HG03103 (cell line): ENCODE data around the gene YDJC.
"Not testable (repeated sequence)": the region's sequence is repeated elsewhere in the genome, so short reads cannot be mapped to it uniquely, and the experiment has no call there.

ENCODE experiments used
- ATAC-seq: cut with Tn5 transposase; IDR thresholded peaks from one replicate; pipeline ENCODE4 v1.9.1; 2021; ENCODE audit warnings: low read depth; ENCODE audit not compliant: unreplicated experiment

Gene YDJC

DNA sequence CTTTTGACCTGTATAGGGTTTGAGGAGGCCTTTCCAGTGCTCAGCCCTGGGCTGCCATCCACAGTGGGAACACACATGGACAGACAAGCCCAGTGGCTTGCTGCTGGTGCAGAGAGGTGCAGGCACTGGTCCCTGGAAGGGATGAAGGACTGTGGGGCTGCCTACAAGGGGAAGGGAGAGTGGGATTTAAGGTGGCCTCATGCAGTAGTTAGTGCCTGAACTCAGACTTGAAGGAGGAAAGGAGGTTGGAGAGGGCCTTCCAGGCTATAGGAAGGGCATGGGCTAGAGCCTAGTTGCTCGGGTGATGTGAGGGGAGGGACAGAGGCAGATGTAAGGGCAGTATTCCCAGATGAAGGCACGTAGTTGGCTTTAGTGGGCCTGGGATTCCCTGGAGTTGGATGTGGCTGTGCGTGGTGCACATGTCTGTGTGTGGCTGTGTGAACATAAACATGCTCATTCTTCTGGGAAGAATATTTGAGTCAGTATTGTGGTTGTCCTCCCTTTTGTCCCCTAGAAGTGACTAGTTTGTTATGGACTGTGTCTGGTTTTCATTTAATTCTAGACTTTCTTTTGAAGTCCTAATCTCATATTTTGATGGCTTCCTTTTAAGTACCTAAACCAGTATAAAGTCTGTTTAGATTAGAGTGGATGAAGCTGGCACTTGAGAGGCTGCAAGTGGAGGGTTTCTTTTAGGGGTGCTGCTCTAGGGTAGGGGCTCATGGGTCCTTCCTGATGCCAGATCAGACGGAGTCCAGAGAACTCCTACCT, 18.4 kb downstream of the YDJC start:
- ATAC-seq = no peak

DNA sequence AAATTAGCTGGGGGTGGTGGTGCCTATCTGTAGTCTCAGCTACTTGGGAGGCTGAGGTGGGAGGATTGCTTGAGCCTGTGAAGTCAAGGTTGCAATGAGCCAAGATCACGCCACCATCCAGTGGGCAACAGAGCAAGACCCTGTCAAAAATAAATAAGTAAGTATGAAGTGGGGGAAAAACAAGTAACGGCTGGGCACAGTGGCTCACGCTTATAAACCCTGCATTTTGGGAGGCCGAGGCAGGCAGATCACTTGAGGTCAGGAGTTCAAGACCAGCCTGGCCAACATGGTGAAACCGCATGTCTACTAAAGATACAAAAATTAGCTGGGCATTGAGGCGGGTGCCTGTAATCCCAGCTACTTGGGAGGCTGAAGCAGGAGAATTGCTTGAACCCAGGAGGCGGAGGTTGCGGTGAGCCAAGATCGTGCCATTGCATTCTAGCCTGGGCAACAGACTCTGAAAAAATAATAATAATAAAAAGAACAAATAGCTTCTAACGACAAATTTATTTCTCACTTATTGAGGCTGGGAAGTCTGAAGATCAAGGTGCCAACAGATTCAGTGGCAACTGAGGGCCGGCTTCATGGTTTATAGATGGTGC, 20.2 kb downstream of the YDJC start:
- not testable (repeated sequence) for ATAC-seq

DNA sequence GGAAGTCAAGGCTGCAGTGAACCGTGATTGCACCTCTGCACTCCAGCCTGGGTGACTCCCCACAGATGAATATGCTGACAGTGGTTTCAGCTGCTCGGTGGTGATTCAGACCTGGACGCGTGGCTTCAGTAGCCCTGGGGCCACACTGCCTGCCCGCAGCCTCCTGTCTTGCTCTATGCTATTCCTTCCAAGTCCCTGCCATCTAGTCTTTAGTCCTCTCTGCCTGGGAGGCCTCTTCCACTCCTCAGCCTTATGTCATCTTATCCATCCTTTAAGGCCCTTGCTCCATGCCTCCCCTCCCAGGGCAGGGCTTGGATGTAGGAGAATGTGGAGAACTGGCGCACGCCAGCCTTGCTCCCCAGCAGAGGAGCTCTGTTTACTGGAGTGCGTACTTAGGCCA, 23.0 kb downstream of the YDJC start:
- ATAC-seq = no peak

DNA sequence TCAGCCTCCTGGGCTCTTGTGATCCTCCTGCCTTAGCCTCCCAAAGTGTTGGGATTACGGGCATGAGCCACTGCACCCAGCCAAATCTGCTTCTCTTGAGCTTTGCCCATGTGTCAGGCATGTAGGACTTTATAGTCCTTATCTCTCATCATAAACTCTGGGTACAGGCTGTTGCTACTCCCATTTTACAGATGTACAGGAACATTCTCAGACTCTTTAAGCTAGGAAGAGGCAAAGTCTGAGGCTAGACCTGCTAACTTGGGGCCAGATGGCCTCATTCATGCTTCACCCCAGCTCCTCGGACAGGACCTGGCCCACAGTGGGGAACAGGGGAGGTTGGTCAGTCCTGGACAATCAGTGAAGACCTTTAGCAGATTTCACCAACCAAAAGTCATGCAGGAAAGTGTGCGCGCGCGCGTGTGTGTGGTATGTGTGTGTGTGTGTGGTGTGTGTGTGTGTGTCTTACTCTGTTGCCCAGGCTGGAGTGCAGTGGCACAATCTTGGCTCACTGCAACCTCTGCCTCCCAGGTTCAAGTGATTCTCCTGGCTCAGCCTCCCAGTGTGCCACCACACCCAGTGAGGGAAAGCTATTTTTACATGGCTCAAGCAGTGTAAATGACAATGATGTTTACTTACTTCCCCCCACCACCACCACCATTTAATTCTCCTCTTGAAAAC, 23.8 kb downstream of the YDJC start:
- no peak for ATAC-seq

DNA sequence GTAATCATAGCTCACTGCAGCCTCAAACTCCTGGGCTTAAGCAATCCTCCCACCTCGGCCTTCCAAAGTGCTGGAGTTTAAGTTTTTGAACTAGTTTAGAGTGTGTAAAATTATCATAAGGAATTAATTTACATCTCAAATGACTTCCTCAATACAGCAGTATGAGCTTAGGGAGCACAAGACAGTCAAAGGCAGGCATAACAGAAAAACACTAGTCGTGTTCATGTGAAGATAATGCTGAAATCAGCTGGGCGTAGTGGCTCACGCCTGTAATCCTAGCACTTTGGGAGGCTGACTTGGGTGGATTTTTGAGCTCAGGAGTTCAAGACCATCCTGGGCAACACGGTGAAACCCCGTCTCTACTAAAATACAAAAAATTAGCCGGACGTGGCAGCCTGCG, 25.8 kb downstream of the YDJC start:
- ATAC-seq = no peak

DNA sequence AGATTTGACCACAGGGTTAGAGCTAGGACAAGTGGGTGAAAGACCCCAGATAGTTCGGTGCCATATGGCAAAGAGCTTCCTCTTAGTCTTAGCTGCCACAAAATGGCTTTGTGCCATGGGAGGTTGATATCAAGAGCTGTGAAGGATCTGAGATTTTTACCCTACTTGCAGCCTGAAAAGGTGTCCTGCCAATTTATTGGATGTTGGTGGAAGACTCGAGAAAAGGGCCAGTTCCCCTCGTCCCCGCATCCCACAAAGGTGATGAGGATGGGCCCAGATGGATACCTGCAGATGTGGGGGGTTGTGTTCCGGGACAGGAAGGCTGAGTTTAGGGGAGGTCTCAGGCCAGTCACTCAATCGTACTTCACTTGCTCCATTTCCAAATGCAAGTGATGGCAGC, 27.2 kb downstream of the YDJC start:
- ATAC-seq = no peak

DNA sequence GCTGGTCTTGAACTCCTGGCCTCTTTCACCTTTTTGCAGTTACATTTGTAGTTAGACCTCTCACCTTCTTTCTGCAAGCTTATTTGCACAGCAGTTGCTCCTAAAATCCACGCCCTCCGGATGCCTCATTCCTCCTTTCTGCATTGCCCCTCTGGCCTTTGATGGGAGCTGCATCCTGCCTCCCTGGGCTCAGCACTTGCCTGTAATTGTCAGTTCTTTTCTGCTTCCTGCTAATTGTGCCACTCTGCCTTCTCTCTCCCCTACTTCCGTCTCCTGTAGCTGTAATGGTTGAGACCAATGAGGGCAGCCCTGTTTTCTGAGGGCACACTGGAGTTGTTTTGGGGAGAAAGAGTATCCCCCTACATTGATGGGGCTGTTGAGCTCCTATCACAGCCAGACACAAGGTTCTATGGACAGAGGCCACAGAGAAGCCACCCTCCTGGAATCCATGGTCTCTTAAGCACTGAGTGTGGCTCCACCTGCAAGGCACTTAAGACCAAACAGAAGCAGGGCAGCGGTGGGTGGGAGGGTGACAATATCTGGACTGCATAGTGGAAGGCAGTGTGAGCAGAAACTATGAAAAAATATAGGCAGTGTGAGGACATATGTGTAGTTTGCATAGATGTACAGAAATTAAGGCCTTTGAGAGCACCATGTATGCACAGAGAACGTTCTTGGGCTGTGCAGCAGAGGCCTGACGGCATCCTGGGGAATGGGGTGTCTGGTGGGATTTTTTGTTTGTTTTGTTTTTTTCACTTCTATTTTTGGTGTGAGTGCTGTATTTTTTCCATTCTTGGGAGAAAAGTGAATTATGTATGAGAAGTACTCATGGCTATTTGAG, 30.5 kb downstream of the YDJC start:
- ATAC-seq = no peak

DNA sequence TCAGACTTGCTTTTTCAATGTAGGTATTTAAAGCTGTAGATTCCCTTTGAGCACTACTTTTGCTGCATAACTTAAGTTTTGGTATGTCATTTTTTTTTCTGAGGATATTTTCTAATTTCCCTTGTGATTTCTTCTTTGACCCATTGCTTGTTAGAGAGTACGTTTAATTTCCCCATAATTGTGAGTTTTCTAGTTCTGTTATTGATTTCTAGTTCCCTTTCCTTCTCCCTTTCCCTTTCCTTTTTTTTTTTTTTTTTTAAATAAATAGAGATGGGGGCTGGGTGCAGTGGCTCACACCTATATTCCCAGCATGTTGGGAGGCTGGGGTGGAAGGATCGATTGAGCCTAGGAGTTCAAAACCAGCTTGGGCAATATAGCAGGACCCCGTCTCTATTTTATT, 31.5 kb downstream of the YDJC start:
- no peak for ATAC-seq

DNA sequence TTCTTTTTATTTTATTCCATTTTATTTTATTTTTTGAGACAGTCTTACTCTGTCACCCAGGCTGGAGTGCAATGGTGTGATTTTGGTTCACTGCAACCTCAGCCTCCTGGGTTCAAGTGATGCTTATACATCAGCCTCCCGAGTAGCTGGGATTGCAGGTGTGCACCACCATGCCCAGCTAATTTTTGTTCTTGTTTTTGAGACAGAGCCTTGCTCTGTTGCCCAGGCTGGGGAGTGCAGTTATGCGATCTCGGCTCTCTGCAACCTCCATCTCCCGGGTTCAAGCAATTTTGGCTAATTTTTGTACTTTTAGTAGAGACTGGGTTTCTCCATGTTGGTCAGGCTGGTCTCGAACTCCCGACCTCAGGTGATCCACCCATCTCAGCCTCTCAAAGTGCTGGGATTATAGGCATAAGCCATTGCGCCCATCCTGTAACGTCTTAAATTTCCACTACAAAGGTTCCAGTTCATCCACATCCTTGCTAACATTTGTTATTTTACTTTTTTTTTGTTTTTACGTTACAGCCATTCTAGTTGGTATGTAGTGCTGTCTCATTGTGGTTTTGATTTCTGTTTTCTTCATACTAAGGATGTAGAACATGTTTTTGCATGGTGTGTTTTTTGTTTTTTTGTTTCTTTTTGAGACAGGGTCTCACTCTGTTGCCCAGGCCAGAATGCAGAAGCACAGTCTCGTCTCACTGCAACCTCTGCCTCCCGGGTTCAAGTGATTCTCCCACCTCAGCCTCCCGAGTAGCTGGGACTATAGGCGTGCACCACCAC, 33.3 kb downstream of the YDJC start:
- ATAC-seq = not testable (repeated sequence)

DNA sequence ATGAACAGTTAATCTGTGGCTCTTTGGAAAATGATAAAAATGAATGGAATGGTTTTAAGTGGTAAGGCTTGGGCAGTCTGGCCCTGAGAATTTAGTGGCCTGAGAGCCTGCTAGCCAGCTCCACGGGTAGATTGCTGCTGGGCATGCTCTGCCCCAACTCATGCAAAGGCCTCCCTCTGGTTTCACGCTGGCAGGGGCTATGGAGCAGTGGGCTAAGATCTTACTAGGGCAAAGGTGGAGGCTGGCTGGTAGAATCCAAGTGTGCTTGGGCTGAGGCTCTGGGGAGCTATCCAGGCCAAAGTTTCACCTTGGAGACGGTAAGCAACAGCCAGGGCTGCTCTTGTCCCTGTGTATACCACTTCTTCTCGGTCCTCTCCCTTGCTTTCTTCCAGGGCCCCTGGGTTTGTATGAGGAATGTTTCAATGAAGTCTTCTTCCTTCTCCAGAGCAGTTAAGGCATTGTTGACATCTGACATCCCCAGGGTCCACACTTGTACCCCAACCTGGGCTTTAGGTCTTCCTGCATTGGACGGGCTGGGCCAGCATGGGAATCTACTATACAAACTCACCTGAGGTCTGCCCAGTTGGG, 34.9 kb downstream of the YDJC start:
- ATAC-seq = no peak

DNA sequence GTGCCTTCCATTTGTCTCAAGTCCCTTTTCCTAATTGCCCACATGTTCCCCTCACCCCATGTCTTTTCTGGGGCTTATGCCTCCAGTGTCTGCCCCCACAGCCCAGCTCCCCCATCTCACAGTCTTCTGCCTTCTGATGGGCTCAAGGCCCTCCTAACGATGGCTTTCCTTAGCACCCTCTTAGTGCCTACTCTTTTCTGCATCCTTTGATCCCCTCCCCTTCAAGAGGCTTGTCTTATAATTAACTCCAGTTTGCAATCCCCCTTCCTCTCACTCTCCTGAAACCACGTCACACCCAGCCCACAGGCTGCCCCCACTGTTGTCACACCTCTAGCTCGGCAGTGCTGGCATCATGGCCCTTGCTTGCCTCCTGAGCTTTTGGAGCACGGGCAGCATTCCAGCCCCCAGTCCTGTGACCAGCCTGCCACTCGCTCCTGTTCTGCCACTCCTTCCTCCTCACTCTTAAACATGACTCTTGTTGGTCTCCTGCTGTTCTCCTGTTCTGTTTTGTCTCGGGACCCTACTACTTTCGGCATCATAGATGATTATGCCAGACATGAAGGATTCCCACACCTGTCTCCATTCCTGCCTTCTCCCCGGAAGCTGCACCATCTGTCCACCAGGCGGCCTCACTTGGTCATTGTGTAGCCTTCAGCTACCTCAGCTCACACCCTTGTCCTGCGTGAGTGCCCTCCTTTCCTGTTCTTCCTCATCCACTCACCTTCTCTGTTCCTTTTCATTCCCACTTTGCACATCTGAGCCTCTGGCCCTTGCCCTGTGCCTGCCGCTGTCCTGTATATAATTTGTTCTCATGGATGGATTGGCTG, 36.2 kb downstream of the YDJC start:
- no peak for ATAC-seq

DNA sequence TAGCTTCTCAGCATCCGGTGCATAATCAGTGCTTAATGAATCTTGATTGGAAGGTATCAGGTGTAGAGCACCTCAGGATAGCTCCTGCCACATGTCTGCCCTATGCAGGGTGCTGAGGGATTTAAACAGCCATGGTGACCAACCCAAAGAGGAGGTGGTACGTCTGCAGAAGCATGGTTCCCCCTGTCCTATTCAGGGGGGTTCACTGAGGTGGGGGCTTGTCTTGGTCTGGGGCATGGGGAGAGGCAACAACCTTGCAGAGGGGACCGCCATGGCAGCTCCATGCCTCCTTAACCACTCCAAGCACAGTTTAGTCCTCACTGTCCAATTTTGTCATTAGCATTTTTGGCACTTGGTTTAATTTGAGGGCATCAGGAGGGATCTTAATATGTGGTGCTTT, 37.4 kb downstream of the YDJC start:
- no peak for ATAC-seq

DNA sequence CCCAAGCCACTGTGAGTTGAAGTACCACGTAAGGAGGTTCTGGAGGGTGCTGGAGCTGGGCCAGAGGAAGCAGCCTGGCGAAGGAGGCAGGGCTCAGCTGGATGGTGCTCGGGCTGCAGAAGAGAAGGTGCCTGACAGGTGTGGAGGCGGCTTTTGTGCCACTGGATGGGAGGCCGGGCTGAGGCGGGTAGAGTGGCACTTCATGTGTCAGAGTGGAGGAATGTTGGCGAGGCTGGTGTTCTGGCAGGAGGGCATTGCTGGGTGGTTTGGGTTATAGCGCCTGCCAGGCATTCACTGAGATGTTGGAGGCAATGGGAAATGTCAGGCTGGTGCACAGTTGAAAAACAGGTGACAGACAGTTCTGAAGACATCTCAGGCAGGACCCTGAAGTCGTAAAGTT, 38.1 kb downstream of the YDJC start:
- ATAC-seq = no peak

DNA sequence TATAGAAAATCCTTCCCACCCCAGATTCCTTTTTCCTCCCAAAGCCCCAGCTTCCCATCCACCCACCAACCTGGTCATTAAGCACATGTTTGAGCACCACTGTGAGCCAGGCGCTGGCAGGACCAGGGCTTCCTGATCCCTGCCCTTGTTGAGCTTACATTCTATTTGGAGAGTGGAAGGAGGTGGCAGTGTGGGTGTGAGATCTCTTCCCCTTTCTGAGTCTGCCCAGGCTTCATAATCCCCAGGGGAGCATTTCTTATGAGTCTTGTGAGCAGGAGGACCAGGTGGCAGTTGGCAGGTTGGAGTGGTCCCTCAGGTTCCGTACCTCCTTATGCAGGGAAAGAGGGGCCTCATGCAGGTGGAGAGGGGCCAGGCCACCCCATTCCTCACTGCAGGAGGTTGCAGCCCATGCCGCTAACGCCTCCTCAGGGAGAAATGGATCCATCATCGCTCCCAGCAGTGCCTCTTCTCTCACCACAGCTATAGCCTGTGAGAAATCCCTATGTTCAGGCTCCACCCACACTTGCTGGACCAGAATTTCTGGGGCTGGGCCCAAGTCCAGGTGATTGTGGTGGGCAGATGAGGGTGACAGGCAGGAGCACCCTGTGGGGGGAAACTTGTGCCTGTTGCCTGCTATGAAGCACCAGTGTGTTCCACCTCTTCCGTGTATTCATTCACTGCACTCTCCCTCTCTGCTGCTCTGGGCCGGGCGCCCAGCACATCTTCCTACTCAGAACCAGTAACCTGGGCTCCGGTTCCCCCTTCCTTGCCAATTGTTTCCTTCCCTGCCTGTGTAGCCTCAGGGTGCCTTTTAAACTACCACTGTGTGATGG, 38.8 kb downstream of the YDJC start:
- no peak for ATAC-seq

DNA sequence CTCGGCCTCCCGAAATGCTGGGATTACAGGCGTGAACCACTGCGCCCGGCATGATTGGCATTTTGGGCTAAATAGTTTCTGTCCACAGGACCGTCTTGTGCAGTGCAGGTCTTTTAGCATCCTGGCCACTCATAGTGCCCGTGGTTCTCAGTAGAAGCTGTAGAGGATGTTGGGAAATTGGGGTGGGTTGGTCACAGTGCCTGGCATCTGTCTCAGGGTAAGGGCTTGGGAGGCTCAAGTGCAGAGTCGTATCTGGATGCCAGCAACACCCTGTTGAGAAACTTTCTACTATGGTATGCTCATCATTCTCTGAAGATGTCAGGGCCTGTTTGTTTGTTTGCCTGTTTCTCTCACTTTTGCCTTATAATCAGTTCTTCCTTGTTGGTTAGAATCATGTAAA, 40.4 kb downstream of the YDJC start:
- ATAC-seq = no peak

DNA sequence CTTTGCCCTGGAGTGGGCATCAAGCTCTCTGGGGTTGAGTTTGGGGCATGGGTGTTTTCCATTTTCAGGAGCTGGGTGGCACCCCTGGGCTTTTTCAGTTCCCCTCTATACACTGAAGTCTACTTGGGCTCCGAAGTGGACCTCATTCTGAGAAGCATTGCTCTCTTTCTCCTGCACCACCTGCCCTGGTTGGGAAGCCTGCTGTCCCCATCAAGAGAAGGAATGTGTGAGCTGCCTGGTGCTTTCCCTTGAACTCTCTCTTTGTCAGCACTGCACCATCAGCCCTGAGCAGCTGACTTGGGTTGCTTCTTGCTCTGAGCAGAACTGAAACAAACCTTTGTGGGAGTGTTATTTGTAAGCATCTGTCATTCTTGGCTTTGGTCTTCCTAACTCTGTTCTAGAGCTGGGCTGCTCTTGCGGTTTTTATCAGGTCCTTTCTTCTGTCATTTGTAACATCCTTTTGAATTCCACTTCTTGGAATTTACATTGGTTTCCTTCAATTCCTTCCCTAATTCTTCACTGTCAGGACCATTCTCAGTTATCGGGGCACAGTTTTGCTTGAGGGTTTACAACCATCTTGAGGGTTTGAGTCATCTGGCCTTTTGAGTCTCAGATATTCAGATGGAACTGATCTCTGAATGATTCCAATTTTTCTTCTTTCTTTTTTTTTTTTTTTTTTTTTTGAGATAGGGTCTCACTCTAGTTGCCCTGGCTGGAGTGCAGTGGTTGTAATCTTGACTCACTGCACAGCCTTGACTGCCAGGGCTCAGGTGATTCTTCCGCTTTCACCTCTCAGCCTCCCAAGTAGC, 41.8 kb downstream of the YDJC start:
- no peak for ATAC-seq

DNA sequence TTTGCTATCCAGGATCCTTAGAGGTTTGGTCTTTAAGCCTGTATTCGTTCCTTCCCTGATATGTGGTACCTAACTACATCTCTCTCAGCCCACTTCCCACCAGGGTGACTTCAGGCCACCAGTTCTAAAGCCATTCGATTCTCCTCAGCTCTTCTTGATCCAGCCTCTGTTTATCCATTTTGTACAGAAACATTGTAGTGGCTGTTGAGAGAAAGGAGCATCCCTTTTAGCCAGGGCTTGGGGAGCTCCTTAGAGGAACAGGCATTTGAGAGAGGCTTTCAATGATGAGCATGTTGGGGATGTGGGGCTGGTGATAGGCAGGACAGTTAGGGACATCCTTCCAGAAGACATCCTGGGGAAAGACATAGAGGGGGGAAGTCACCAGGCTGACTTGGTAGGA, 44.4 kb downstream of the YDJC start:
- ATAC-seq = no peak
